ENCODE results near the gene SLC24A3. TPM values are rescaled to one million over a fixed set of nuclear protein-coding genes. Genes with fewer than 3 reads are reported as not detected.

SLC24A3 gene
- total and polyA plus RNA-seq, 2 of the 13 experiments (the other 11 are each of a cell fraction or from before 2014, with no cell fraction given): not detected

DNA sequence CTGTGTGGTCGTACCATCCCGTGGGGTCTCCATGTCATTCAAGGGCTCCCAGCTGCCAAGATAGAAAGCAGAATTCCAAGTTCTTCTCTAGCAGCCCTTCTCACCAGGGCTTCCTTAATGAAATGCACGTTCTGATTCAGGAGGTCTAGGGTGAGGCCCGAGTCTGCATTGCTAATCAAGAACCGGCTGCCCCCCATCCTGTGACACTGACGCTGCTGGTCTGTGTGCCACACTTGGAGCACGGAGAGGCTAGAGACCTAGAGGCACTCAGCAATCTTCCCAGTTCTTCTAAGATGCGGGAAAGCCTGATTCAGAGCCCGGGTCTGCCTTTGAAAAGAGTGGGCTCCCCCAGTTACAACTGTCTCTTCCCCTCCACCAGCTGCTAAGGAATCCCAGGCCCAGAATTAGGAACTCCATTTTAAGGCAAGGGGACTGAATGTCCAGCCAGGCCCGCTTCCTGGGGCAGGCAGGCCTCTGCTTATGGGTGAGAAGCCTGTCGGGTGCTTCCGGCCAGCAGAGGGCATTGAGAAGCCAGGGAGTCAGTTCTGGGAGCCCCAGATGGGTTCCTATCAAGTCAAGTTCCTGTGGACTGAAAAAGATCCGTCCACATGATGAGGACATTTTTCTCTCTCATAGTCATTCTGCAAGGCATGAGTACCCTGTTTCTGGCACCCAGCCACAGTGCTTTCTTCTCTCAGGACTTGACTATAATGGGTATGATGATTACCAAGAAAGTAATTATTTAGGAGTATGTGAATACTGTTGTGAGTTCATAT lies 475.8 kb downstream of the SLC24A3 start:
- H3K27me3 ChIP-seq (ENCODE audit: control insufficient read depth in 1 of 2, insufficient read depth in 2 of 2, low read length in 2 of 2): peaks cover 0 to 10% of the 10 kb centered on the region in 2 experiments; a peak in 1 of 5 replicates
- DNase-seq (ENCODE audit: low spot score): peak; percentile 63
- H3K4me2 ChIP-seq (ENCODE audit: low read depth, low read length): peak overlapping the region; percentile 20; the same call in 1 of the 2 replicates
- in situ Hi-C loops (cut with HindIII; ENCODE audit: extremely low pct_ligation_motif_present, low pct_unique_long_range_greater_than_20kb): no loop called here
- no peaks in the 10 kb centered on the region for H3K4me1 ChIP-seq (ENCODE audit: insufficient read depth, low read length)
- no peaks in the 10 kb centered on the region for H4K20me1 ChIP-seq (ENCODE audit: insufficient read depth, low read length)
- no TSS peak for BruUV-seq (replicated peaks)
- H3K9me3 ChIP-seq (ENCODE audit: low read length): 0 out of 2 replicates have a peak, but pooled peaks cover 4% of the 10 kb centered on the region
- H3K79me2 ChIP-seq (ENCODE audit: insufficient read depth, low read length): no peaks in the 10 kb centered on the region
- no peak for FAIRE-seq
- ChIA-PET POLR2A (no interaction called here), CTCF (ENCODE audit: low intra/inter-chr PET ratio, low total read pairs) (interaction anchor here (3.9 kb wide), 1 partner anchor 114 kb away, joined by 35 read pairs; no protein-coding TSS in a partner anchor)
- peak; percentile 96 for ATAC-seq
- intact Hi-C loops (cut with micrococcal nuclease; ENCODE audit: unreplicated experiment): loop anchor here (1.0 to 2.0 kb wide), 3 partner anchors 114 to 307 kb away; no protein-coding TSS in a partner anchor
- no peak overlapping the region for H3K9ac ChIP-seq (ENCODE audit: insufficient read depth, low read depth, low read length)
- no peaks in the 10 kb centered on the region for H3K36me3 ChIP-seq (replicated peaks in 1 of 2; ENCODE audit: control insufficient read depth in 1 of 2, insufficient read depth in 2 of 2, low read length in 2 of 2)
- no peak overlapping the region for H2AFZ ChIP-seq (ENCODE audit: low read length)
- no peak overlapping the region for H3K4me3 ChIP-seq (replicated peaks in 1 of 3; ENCODE audit: insufficient read depth in 1 of 3, low read depth in 2 of 3, low read length in 3 of 3)
- WGBS (ENCODE audit: low lambda C conversion rate): 14% methylated on average over 13 of the region's 13 CpGs
- no peak overlapping the region for H3K27ac ChIP-seq (ENCODE audit: extremely low read length, insufficient read depth, low read length)
- TF ChIP-seq KDM2A (CRISPR knock-in tag; IDR thresholded peaks at IDR 0.05; ENCODE audit: borderline replicate concordance, low read depth) (peak; percentile 49; the same call in 1 of the 2 replicates), ZNF205 (CRISPR knock-in tag; IDR thresholded peaks at IDR 0.05) (no peak), STAG1 (CRISPR knock-in tag; IDR thresholded peaks at IDR 0.05) (peak; percentile 64), SMAD3 (CRISPR knock-in tag; IDR thresholded peaks at IDR 0.05) (no peak), ZFX (CRISPR knock-in tag; IDR thresholded peaks at IDR 0.05; ENCODE audit: low read depth) (peak; percentile 48; the same call in 1 of the 2 replicates), ZNF878 (CRISPR knock-in tag; IDR thresholded peaks at IDR 0.05) (no peak), ZNF33B (CRISPR knock-in tag; IDR thresholded peaks at IDR 0.05) (0 out of 2 replicates have a peak, but pooled peaks have one; percentile 33), ZNF44 (CRISPR knock-in tag; IDR thresholded peaks at IDR 0.05) (0 out of 2 replicates have a peak, but pooled peaks have one; percentile 43), ZNF337 (CRISPR knock-in tag; IDR thresholded peaks at IDR 0.05; ENCODE audit: borderline replicate concordance, low read depth) (no peak), ETV5 (CRISPR knock-in tag; IDR thresholded peaks at IDR 0.05; ENCODE audit: borderline replicate concordance) (peak; percentile 73; the same call in 1 of the 2 replicates), XRCC5 (optimal IDR thresholded peaks at IDR 0.05; ENCODE audit: low read length) (peak; percentile 86), RAD21 (CRISPR knock-in tag; IDR thresholded peaks at IDR 0.05) (0 out of 2 replicates have a peak, but pooled peaks have one; percentile 40)
- TF ChIP-seq, protein P1, sequence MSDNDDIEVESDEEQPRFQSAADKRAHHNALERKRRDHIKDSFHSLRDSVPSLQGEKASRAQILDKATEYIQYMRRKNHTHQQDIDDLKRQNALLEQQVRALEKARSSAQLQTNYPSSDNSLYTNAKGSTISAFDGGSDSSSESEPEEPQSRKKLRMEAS (IDR thresholded peaks at IDR 0.05): no peak
- TF ChIP-seq, protein P2, sequence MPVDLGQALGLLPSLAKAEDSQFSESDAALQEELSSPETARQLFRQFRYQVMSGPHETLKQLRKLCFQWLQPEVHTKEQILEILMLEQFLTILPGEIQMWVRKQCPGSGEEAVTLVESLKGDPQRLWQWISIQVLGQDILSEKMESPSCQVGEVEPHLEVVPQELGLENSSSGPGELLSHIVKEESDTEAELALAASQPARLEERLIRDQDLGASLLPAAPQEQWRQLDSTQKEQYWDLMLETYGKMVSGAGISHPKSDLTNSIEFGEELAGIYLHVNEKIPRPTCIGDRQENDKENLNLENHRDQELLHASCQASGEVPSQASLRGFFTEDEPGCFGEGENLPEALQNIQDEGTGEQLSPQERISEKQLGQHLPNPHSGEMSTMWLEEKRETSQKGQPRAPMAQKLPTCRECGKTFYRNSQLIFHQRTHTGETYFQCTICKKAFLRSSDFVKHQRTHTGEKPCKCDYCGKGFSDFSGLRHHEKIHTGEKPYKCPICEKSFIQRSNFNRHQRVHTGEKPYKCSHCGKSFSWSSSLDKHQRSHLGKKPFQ (CRISPR knock-in tag; IDR thresholded peaks at IDR 0.05; ENCODE audit: insufficient replicate concordance): no peak
- TF ChIP-seq, protein P3, sequence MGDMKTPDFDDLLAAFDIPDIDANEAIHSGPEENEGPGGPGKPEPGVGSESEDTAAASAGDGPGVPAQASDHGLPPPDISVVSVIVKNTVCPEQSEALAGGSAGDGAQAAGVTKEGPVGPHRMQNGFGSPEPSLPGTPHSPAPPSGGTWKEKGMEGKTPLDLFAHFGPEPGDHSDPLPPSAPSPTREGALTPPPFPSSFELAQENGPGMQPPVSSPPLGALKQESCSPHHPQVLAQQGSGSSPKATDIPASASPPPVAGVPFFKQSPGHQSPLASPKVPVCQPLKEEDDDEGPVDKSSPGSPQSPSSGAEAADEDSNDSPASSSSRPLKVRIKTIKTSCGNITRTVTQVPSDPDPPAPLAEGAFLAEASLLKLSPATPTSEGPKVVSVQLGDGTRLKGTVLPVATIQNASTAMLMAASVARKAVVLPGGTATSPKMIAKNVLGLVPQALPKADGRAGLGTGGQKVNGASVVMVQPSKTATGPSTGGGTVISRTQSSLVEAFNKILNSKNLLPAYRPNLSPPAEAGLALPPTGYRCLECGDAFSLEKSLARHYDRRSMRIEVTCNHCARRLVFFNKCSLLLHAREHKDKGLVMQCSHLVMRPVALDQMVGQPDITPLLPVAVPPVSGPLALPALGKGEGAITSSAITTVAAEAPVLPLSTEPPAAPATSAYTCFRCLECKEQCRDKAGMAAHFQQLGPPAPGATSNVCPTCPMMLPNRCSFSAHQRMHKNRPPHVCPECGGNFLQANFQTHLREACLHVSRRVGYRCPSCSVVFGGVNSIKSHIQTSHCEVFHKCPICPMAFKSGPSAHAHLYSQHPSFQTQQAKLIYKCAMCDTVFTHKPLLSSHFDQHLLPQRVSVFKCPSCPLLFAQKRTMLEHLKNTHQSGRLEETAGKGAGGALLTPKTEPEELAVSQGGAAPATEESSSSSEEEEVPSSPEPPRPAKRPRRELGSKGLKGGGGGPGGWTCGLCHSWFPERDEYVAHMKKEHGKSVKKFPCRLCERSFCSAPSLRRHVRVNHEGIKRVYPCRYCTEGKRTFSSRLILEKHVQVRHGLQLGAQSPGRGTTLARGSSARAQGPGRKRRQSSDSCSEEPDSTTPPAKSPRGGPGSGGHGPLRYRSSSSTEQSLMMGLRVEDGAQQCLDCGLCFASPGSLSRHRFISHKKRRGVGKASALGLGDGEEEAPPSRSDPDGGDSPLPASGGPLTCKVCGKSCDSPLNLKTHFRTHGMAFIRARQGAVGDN (CRISPR knock-in tag; IDR thresholded peaks at IDR 0.05): 0 out of 2 replicates have a peak, but pooled peaks have one; percentile 11
- TF ChIP-seq, protein P4, sequence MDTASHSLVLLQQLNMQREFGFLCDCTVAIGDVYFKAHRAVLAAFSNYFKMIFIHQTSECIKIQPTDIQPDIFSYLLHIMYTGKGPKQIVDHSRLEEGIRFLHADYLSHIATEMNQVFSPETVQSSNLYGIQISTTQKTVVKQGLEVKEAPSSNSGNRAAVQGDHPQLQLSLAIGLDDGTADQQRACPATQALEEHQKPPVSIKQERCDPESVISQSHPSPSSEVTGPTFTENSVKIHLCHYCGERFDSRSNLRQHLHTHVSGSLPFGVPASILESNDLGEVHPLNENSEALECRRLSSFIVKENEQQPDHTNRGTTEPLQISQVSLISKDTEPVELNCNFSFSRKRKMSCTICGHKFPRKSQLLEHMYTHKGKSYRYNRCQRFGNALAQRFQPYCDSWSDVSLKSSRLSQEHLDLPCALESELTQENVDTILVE (CRISPR knock-in tag; IDR thresholded peaks at IDR 0.05): no peak
